22Rv1 (cell line): ENCODE results near the gene GABRD.

Experiments
- H3K27ac ChIP-seq: fragments of 450-650 bp; 2 replicates; pipeline ENCODE4 v1.5.1; 2017
- CTCF ChIP-seq: fragments of 450-650 bp; IDR thresholded peaks from 2 replicates; pipeline ENCODE4 v1.5.1; 2017; ENCODE audit warnings: mild to moderate bottlenecking
- ZFX ChIP-seq: fragments of 450-650 bp; IDR thresholded peaks from 2 replicates; pipeline ENCODE4 v1.6.1; 2017; ENCODE audit warnings: antibody characterized with exemption, borderline replicate concordance

GABRD gene

GRCh38 chr1:2049718-2050431 lies 30.7 kb downstream of the GABRD start, which contains the start of gene PRKCZ:
Gene PRKCZ (plus strand): TSS chr1:2050411. CDS start chr1:2050631, 220 bp downstream.
- peak within 1 kb of the TSS; percentile 62 for H3K27ac ChIP-seq
- TF ChIP-seq ZFX (no peak), CTCF (peak; percentile 26; the same call in 1 of the 2 replicates)

GRCh38 chr1:2050461-2050792 lies 31.3 kb downstream of the GABRD start:
- H3K27ac ChIP-seq, result peak overlapping the region; percentile 58
- no peak for TF ChIP-seq ZFX
- no peak for TF ChIP-seq CTCF

DNA sequence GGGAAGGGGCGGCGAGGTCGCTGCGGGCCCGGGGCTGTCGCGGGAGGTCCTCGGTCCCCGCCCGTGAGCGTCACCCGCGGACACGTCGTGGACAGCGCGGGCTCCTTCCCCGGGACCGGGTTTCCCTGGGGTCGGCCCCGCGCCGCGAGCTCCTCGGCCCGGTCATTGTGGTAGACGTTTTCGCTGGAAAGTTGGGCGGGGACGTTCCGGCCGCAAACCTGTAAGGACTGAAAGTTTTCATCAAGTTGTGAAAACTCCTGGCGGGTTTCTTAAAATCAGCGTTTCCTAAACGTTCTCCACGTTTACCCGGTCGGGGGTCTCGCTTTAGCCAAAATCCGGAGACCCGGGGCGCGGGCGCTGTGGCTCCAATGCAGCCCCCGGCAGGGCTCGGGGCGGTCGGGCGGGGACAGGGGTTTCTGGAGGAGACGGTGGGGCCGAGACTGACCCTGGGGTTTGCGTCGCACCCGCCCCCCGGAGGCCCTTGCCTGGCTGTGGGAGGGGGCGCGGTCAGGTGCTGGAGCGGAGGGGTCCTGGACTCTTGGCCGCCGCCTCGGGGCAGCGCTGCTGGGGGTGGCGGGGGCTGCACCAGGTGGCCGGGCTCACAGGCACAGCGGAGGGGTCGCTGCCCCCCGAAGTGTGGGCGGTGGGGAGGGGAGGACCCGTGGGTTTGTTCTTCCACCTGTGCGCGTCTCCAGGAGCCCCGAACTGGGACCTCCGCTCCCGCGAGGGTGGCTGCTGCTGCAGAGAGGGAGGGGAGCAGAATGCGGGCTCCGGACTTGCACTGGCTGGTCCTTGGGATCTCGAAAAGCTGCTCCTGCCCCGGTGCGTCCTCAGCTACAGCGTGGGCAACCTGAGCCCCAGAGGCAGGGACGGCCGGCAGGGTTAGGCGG lies 31.9 kb downstream of the GABRD start:
- peak overlapping the region; percentile 58 for H3K27ac ChIP-seq
- TF ChIP-seq CTCF (no peak), ZFX (no peak)

- no peak overlapping the region for H3K27ac ChIP-seq
- TF ChIP-seq ZFX, result no peak
- TF ChIP-seq CTCF, result no peak
Observed at GRCh38 chr1:2052054-2052679, 33.0 kb downstream of the GABRD start.

DNA sequence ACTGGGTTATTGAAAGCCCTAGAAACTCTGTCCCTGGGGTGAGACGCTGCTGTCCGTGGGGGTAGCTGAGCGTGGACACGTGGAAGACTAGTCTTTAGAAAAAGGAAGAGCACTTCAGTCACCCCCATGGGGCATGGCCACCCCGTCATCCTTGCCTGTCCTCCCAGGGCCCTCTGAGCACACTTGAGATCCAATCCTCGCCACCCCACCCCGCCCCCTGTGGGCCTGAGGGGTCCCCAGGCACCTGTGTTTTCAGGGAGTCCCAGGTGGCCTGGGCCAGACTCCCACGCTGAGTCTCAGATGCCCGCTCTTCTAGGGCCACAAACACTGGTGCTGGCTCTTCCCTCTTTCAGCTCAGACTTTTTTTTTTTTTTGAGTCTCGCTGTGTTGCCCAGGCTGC lies 33.6 kb downstream of the GABRD start:
- no peak for TF ChIP-seq CTCF
- TF ChIP-seq ZFX, result no peak
- H3K27ac ChIP-seq, result no peak overlapping the region

DNA sequence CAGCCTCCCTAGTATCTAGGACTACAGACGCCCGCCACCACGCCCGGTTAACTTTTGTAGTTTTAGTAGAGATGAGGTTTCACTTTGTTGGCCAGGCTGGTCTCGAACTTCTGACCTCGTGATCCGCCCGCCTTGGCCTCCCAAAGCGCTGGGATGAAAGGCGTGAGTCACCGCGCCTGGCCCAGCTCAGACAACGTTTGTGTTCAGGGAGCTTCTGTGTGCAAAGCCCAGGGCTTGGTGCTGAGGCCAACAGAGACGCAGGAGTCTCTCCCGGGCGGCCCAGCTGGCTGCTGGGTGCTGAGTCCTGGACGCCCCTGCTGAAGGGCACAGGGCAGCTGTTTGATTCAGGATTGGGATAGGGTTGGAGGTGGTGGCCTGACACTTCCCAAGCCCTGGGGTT lies 34.1 kb downstream of the GABRD start:
- H3K27ac ChIP-seq, result no peak overlapping the region
- TF ChIP-seq ZFX (no peak), CTCF (no peak)
